Central memory CD4-positive, alpha-beta T cell (primary cell): ENCODE data around the gene MYOZ3.
A peak's percentile ranks its signal among the peaks of the same experiment; 100 is the strongest.

Source experiments
- DNase-seq: peaks from one replicate; pipeline ENCODE4 v3.0.0; 2022
- total RNA-seq, 3 experiments: gene quantifications; one replicate each; lab custom pipeline; 2026; lab: John Stamatoyannopoulos, UW

MYOZ3 gene, protein sequence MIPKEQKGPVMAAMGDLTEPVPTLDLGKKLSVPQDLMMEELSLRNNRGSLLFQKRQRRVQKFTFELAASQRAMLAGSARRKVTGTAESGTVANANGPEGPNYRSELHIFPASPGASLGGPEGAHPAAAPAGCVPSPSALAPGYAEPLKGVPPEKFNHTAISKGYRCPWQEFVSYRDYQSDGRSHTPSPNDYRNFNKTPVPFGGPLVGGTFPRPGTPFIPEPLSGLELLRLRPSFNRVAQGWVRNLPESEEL
- 0 to 0.07 (median 0) reads per million in 3 experiments for total RNA-seq

DNA sequence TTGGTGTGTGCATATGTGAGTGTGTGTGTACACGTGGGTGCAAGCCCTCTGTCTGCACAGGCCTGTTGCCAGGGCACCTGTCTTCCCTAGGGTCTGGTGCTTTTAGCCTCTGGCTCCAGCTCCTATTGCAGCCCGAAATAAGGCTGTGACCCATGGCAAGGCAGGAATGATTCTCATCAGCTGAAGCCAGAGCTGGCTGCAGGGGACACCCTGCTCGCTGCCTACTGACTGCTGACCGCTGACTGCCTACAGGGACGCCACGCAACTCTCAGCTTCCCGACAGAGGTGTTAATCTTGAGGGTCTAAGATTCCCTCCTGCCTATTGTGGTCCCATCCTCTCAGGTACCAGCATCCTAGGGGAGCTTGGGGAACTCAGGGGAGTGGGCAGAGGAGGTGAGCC is at the start of gene MYOZ3:
Gene MYOZ3 (plus strand): TSS at position 166 of the 400 bp plus-strand sequence. CDS start 1,691 bp downstream, outside the sequence.
- no peak for DNase-seq

DNA sequence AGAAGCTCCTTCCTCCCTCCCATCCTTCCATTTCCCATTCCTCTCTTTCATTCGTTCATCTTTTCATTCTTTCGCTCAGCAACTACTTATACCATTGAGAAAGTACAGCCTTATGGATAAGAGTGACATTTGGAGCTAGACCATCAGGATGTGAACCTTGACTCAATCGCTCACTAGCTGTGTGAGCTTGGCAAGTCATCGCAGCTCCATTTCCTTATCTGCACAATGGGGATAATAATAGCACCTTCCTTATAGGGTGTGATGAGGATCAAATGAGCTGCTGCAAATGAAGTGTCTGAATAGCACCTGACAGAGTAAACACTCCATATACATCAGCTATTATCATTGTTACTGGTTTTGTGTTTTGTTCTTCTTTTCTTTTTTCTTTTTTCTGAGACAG is 48.6 kb upstream of the MYOZ3 start:
- no peak for DNase-seq

DNA sequence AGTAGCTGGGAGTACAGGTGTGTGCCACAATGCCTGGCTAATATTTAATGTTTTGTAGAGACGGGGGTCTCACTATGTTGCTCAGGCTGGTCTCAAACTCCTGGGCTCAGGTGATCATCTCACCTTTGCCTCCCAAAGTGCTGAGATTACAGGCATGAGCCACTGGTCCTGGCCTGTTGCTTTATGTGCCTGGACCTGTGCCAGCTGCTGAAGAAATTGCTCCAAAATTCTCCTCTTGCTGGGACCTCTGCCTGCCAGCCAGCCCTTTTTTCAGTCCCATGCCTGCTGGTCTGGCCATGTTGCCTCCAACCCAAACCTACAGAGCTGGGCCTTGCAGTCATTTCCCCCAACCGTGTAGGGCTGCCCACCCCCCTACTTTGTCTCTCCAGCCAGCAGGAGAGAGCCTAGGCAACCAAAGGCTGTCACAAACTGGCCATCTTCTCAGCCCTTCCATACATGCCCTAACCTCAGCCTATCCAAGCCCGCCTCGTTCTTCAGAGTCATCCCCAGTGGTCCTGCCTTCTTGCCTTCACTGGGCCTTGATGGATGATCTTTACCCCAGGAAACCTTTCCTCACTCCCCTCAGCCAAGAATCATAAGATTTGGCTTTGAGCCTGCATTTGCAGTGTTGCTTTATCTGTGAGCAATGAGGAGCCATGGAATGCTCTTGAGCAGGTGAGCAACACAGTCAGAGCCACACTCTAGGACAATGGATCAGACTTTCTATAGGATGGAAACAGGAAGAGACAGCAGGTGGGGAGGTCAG is 48.0 kb upstream of the MYOZ3 start:
- DNase-seq = no peak

DNA sequence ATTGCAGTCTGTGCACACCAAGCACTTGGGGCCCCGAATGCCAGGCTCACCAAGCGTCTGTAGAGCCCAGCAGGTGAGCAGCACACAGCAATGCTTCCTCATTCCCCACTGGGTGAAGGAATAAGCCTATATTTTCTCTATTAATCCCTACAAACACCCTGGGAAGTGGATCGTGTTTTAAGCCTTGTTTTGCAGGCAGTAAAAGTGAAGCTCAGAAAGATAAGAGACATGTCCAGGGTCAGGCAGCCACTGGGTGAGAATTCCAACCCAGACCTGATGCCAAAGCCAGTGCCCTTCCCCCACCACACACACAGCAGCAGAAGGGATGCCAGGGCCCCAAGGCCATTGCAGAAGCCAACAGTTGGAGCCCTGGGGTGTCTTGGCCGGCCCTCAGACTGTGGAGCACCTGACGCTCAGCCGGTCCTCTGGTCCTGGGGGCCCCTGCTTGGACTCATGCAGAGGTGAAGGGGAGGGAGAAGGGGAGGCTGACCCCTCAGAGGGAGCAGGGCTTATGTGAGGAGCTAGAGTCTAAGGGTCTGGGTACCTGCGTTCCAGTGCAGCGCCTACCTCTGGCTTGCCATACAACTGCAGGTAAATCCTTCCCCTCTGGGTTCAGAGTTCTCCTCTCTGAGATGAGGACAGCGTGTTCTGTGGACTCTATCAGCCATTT is 46.9 kb upstream of the MYOZ3 start:
- no peak for DNase-seq

DNA sequence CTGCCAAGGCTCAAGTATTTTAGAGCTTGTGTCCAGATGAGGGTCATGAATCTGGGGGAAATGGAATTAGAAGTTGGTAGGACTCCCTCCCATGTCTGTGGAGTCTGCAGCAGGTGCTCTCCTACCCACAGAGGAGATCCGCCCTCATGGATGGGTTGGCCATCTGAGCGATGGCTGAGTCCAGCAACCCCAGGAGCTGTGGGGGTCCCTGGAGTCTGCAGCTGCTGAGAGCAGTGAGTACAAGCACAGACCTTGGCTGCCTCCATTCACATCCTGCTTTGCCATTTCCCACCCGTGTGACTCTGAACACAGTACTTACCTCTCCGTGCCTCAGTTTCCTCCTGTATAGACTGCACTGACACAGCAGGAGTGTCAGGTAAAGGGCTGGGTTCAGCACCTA is 46.4 kb upstream of the MYOZ3 start:
- no peak for DNase-seq

DNA sequence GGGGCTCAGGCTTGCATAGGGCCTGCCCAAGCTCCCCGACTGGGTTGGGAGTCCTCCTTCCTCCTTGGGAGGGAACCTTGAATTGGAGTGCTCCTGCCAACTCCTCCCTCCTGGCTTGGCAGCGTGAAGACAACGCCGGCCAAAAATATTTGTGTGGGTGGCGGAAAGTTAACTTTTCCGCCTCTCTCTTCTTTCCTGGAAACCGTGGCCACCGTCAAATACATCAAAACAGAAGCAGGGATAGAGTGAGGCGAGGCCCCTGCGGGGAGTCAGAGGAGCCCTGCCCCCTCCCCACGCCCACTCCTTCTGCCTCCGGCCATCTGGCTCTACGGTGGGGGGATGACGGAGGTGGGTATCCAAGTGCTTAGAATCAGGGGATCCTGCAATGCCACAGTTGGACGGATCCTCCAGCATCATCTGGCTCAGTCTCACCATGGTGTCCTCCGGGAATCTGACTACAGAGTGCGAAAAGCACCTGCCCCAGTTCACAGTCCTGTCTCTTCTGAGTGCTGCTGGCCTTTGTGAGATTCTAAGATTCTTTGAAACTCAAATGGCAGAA is 45.8 kb upstream of the MYOZ3 start:
- DNase-seq = no peak

DNA sequence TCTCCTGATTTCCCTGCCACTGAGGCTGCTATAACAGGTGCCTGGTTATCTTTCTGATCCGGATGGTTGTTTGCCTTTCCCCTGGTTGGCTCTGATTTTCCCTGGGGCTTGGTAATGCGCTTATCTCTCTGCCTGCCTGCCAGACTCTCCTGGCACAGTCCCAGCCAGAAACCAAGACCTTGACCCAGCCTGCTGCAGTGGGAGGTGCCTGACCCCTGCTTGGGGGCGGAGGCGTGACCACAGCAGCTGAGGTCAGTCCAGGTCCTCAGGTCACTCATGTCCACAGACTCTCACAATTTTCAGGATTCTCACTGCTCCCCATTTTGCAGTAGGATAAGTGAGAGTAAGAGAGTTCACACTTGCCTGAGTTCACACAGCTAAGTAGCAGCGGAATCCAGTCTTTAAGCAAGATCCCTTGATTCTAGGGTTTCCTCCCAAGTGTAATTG is 45.0 kb upstream of the MYOZ3 start:
- no peak for DNase-seq

DNA sequence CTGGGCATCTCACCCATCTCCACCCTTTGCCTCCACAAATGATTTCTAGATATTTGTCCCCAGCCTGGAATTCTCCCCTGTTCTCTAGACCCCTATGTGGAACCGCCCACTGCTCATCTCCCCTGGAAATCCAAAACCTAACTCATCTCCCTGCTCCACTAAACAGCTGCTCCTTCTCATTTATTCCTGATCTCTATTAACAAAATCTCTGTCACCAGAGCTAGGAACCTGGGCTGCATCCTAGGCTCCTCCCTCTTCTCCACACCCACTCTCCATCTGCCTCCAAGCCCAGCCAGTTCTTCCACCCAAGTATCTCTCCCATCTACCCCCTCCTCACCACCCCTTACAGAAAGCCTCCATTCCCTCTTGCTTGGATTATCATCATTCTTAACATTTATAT is 44.5 kb upstream of the MYOZ3 start:
- DNase-seq = no peak

DNA sequence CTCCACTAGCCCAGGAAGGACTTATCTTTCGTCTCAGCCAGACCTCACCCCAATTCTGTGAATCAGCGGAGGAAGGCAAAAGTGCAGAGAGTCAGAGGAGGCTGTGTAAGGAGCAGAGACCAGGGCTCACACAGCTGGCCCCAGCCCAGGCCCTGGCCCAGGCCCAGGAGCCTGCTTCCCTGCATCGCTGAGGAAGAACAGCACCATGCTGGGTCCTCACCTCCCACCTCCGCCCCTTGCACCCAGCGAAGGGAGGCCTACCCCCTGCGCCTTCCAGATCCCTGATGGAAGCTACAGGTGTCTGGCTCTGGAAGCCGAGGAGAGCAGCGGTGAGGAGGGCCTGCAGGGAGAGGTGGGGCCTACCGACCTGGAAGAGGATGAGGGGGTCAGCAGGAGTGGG is 42.9 kb upstream of the MYOZ3 start:
- DNase-seq = no peak

DNA sequence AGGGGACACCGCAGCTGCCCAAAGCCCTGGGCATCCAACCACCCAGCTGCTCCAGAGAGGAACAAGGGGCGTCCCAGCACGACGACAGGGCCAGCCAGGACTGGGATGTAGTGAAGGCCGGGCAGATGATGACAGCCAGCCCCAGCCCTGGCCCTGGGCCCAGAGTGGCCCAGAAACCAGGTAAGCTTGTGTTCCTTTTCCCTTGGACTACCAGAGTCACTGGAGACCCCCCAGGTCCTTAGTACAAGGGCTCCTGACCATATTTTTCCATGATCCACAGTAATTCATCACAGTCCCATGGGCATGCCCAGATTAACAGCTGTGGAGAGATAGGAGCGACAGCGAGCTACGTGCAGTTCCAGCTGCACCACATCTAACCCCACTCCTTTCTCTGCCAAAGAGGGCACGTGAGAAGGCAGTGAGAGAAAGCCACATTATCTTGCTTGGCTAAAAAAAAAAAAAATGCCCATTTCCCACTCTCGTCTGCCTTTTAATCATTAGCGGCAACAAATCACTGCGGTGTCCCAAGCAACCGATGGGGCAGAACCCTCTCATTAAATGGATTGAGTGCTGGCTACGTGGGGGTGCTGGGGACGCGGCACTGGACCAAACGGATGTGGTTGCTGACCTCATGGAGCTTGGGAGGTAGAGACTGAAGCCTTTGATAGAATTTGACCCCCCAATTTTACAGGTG is 42.3 kb upstream of the MYOZ3 start:
- no peak for DNase-seq

DNA sequence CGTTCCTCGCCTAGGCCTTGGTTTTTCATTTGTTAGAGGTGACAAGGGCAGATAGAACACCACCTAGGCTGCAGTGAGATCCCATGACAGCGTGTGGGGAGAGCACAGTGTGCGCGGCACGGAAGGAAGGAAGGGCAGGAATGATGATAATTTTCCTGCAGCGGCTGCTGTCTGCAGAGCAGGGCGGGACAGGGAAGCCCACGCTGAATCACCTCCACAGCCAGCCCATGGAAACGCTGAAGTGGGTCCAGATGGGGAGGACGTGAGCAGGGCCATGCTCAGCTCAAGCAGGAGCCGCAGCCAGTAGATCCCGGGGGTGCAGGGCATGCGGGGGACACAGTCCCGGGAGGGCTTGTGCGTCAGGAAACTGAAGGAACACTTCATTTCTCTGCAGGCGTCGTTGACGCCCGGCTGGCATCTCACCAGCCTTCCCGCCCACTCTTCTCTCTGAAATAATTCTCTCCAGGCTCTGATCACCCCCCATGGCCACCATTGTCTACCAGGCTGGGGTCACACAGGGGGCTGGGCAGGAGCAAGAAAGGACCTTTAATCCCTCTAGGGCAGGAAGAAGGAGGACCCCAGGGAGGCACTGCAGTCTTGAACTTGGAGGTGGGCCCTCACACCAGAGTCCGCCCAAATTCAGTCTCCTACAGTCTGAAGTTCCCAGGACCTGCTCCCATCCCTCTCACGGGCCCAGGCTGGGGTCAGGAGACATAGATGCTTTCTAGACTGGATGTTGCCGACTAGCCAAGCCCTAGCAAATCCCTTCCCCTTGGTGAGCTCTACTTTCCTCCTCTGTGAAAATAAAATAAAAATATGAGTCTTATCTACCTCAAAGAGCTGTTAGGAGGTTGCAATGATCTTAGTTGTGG is 41.5 kb upstream of the MYOZ3 start:
- DNase-seq = no peak

DNA sequence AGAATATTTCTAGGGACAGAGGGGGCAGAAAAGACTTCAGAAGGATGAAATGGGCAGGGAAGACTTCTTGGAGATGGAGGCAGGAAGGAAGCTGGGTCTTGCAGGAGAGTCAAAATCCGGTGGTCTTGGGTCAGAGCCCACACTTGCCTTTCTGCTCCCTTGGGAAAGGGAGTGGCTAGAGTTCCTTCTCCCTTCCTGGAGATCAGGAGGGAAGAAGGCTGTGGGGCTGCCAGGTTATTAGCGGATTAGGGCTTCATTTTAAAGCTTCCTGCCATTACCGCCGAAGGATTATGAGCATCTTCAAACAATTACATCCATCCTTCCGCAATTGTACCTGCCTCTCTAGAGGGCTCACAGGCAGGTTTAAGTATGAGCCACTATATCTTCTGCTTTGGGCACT is 39.8 kb upstream of the MYOZ3 start:
- DNase-seq = no peak

DNA sequence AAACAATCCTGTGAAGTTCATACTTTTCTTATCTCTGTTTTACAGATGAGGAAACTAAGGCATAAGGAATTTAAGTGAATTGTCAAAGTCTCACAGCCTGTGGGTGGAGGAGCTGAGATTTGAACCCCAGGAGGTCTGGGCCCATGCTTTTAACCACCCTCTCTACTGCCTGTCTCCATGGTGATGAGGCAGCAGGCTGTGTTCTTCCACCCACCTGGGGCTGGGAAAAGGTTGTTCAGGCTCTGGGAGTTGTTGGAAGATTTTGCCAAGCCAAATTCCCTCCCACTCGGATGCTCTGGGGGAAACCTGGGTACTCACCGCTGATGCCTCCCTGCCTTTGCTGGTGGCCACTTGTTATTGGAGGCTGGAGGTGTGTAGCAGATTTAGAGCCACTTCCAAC is 38.9 kb upstream of the MYOZ3 start:
- no peak for DNase-seq

DNA sequence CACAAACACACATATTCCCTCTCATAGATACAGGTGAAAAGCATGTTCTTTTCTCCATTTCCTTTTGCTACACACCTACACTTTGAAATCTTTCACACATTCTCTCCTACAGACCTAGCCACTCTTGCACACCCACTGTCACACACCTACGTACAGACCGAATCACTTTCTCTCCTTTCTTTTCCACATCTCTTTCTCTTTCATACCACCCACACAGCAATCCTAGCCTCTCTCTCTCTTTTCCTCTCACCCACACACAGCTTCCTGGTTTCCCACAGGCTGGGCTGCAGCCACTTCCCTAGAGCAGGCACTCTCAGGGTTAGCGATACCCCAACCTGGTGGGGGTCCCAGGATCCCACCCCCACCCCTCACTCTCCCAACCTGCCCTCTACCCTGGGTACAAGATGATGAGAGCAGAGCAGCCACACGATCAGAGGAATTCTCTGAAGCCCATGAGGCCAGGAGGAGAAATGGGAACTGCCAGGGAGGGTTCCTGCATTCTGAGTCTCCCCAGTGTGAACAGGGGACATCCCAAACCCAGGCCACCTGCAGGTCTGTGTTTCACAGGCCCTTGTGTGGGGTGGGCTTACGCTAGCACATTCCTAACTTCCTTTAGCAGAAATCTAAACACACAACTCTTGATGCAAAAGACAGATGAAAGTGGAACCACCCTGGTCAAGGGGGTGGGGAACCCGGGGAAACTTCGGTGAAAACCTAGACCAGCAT is 37.7 kb upstream of the MYOZ3 start:
- DNase-seq = no peak

DNA sequence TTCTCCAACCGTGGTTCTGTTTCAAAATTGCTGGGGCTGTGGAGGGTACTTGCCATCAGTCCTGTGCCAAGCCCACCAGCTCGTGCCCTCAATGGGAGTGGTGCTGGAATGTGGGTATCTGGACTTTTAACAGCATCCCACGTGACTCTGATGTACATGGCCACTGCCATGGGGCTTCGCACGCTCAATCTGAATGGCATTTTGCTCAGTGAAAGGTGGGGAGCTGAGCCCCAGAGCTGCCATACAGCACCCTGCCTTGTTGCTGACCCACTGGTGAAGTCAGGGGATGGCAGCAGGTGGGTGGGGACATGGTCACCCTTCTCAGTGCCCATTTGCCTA is 37.2 kb upstream of the MYOZ3 start:
- no peak for DNase-seq

DNA sequence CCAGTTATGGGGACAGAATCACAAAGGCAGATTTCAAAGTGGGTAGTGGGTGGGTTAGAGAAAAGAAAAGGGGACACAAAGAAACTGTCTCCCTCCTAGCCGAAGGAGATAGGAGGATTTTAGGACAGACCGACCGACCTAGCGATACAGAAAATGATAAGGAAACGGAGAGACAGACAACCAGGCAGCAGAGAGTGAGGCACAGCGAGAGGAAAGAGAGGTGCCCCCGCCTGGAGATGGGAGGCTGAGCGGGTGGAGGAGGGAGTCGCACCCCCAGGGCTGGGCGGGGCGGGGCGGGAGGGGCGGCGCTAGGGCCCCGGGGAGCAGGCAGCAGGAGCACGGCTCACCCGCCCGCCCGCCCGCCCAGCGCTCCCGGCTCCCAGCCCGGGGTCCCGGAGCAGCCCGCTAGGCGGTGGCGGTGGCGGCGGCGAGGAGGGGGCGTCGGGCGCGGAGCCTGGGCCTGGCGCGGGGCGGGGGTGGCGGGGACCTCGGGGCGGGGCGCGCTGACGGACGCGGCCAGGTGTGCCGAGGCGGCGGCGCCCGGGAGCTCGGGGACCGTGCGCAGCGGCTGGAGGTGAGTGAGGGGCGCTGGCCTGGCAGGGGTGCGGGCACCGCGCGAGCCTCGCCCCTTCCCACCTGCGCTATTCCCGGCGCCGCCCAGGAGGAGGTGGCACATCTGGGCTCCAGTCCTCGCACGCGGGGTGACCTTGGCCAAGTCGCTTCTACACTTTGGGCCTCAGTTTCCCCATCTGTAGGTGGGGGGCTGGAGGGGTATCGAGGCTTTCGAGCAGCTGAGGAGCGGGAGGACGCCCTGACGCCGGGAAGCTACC is 36.5 kb upstream of the MYOZ3 start:
- DNase-seq = peak; percentile 24

DNA sequence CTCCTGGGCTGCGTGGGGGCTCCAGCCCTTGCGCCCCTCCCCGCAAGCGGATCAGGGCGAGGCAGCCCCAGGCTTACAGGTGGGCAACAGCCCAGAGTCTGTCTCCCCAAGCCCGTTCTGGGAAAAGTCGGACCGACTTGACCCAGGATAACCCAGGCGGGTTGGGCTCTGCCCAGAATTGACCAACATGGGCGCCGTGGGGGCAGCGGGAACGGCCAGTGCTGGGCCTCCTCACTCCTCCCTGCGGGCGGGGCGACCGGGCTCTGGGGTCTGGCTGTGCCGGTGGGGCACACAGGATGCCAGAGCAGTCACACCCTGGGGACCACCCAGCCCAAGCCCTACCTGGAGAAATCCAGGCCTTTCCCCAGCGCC is 35.9 kb upstream of the MYOZ3 start:
- DNase-seq = no peak

DNA sequence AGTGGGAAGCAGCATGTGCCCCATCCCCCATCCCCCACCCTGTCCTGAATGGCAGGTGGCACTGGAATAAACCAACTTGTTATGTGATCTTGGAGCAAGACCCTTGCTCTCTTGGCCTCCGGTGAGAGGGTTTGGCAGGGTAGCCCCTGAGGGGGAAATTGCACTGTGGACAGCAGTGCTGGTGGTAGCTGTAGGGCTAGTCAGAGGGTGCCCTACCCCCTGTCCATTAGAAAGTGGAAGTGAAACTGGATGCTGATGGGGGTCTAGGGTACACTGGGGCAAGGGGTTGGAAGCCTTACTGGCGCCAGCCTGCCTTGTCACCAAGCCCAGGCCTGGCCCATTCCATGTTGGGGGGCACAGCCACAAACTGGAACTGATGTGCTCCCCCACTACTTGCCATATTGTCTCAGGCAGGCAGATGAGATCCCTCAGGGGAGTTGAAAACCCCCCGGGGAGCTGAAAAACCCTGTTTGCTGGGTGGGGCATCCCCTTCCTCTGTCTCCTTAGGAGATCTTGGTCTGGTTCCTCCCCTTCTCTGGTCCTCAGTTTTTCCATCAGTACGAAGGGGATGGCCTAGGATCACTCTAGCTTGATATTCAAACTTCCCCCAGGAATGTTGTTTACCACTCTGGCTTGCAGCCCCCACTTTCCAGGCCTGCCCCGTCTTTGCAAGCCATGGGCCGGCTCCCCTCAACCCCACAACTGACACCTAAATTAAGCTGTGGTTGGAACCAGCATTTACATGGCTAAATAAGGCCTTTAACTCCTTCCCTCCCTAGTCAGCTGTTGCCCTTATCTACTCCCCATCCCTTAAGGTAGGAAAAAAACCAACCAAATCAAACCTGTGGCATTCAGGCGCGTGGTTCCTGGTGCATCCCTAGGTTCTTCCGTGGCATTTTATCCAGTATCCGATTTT is 35.0 kb upstream of the MYOZ3 start:
- DNase-seq = no peak

DNA sequence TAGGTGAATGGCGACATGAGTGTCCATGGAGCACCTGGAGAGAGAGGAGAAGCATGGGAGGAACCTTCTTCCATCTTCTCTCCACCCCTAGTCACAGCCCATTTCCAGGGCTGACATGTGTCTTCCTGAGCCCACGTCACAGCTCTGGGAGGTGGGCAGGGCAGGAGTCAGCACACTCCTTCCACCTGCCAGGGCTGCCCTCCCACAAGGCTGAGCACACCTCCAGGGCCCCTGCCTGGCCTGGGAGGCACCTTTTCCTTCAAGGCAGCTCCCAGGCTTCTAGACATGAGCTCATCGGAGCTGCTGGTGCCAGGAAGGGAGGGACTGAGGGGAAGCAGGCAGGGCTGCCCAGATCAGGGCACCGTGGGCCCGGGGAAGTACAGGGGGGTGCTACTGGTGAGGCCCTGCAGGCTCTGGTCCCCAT is 34.2 kb upstream of the MYOZ3 start:
- DNase-seq = no peak
